K562 (cell line): ENCODE data around the gene PDE8B. TPM values are rescaled to one million over a fixed set of nuclear protein-coding genes. Genes with fewer than 3 reads are reported as not detected.

Source experiments
- ATAC-seq: fragments of 200-7000 bp; cut with Tn5 transposase; 3 replicates; pipeline ENCODE4 v1.9.1; 2020; ENCODE audit warnings: moderate library complexity
- BruUV-seq: library from RNA; stranded (reverse); fragments of 400-500 nt; replicated peaks from 2 replicates; lab custom pipeline; 2021; lab: Mats Ljungman, UMichigan
- CTCF ChIA-PET: fragments of 300-600 bp; formaldehyde crosslinking; extraction: SDS; loops from one replicate; lab custom pipeline; 2021; ENCODE audit warnings: low intra/inter-chr PET ratio; lab: Yijun Ruan, JAX
- POLR2A ChIA-PET: fragments of 300-600, 350-650 bp; sonication (Branson Sonifier 250); formaldehyde crosslinking; extraction: SDS; loops from one replicate; lab custom pipeline; 2021; ENCODE audit warnings: antibody characterized with exemption, inconsistent platforms; lab: Yijun Ruan, JAX
- DNase-seq, 4 experiments: peaks; one replicate each; pipeline versions ENCODE4 v3.0.0 to v3.0.0-alpha.2; 2011 to 2018; ENCODE audit warnings: low spot score in 3 of 4, mixed read lengths in 3 of 4; ENCODE audit errors: extremely low read depth in 1 of 4
- FAIRE-seq: peaks from 2 replicates; lab custom pipeline; 2011; peaks lifted over from hg19 to GRCh38; lab: Jason Lieb, UNC
- H2AFZ ChIP-seq: 2 replicates; pipeline ENCODE4 v1.6.0; 2011; ENCODE audit warnings: low read depth, low read length, control low read depth, inconsistent platforms
- H3K27ac ChIP-seq: fragments of 200-600 bp; 3 replicates; pipeline ENCODE4 v1.8.0; 2011; ENCODE audit warnings: low read depth, mild to moderate bottlenecking, control low read depth, inconsistent platforms, low read length, moderate library complexity, mixed read lengths; ENCODE audit errors: extremely low read depth
- H3K27me3 ChIP-seq, 2 experiments: fragments of 300-600 bp in 1 of 2; 2 replicates in 1 of 2; 3 replicates in 1 of 2; pipeline versions ENCODE4 v1.6.0 to v1.8.0; 2011; ENCODE audit warnings: inconsistent platforms in 2 of 2, low read length in 2 of 2, mild to moderate bottlenecking in 1 of 2, mixed read lengths in 1 of 2, moderate library complexity in 1 of 2; ENCODE audit not compliant: control insufficient read depth in 2 of 2, insufficient read depth in 2 of 2
- H3K36me3 ChIP-seq: fragments of 300-600 bp; 3 replicates; pipeline ENCODE4 v1.8.0; 2011; ENCODE audit warnings: mild to moderate bottlenecking, low read length, inconsistent platforms; ENCODE audit not compliant: control insufficient read depth, insufficient read depth
- H3K4me1 ChIP-seq, 2 experiments: fragments of 200-600 bp in 1 of 2; replicated peaks in 1 of 2; 2 replicates in 1 of 2; 3 replicates in 1 of 2; pipeline versions ENCODE4 v1.5.1 to v1.8.0; 2011; ENCODE audit warnings: inconsistent platforms in 2 of 2, low read length in 2 of 2, mild to moderate bottlenecking in 1 of 2, mixed read lengths in 1 of 2, moderate library complexity in 1 of 2; ENCODE audit not compliant: control insufficient read depth in 2 of 2, insufficient read depth in 2 of 2
- H3K4me2 ChIP-seq: 2 replicates; pipeline ENCODE4 v1.6.1; 2011; ENCODE audit warnings: low read length, control low read depth, inconsistent platforms, mixed read lengths; ENCODE audit not compliant: insufficient read depth
- H3K4me3 ChIP-seq: fragments of 200-600 bp; sonication (generic), shearing (Covaris generic); 2 replicates; pipeline ENCODE4 v1.5.1; 2016; ENCODE audit warnings: control low read depth, inconsistent platforms
- H3K79me2 ChIP-seq: fragments of 200-600 bp; 3 replicates; pipeline ENCODE4 v1.8.0; 2011; ENCODE audit warnings: low read length, inconsistent platforms; ENCODE audit not compliant: control insufficient read depth, insufficient read depth
- H3K9ac ChIP-seq, 2 experiments: 2 replicates each; pipeline versions ENCODE4 v1.6.0 to v1.6.1; 2011; ENCODE audit warnings: low read depth in 2 of 2, low read length in 2 of 2, control low read depth in 1 of 2, inconsistent platforms in 1 of 2, mild to moderate bottlenecking in 1 of 2, mixed read lengths in 1 of 2; ENCODE audit not compliant: insufficient read depth in 1 of 2
- H3K9me1 ChIP-seq: one replicate; pipeline ENCODE4 v1.6.0; 2011; ENCODE audit warnings: inconsistent platforms, mild to moderate bottlenecking, low read length, moderate library complexity; ENCODE audit not compliant: control insufficient read depth, insufficient read depth
- H3K9me3 ChIP-seq: replicated peaks from 2 replicates; pipeline ENCODE4 v1.5.1; 2011; ENCODE audit warnings: low read depth, low read length, inconsistent platforms; ENCODE audit not compliant: control insufficient read depth, insufficient read depth
- H4K20me1 ChIP-seq: replicated peaks from 2 replicates; pipeline ENCODE4 v1.6.1; 2011; ENCODE audit warnings: low read length, inconsistent platforms, mixed read lengths; ENCODE audit not compliant: control insufficient read depth, insufficient read depth
- TSC22D4 ChIP-seq: fragments of 450-650 bp; IDR thresholded peaks from 2 replicates; pipeline ENCODE4 v1.6.1; 2016; ENCODE audit warnings: missing genetic modification characterization, missing biosample characterization, control low read depth
- in situ Hi-C: fragments of 300-500 bp; cut with MboI; formaldehyde crosslinking; loops from 4 replicates; pipeline ENCODE4 v1.15.0; 2018; ENCODE audit warnings: inconsistent platforms, mixed read lengths
- intact Hi-C: fragments of 100-400 bp; cut with micrococcal nuclease; formaldehyde crosslinking; loops from 2 replicates; pipeline ENCODE4 v1.14.2; 2022
- polyA plus RNA-seq, 8 experiments: library from polyadenylated mRNA; depleted of rRNA in 4 of 8; stranded (reverse) in 5 of 8; unstranded in 3 of 8; fragments of >200 nt; fragmentation: Nextera tagmentation in 2 of 8; fragmentation: Illumina TruSeq in 1 of 8; extraction: Ambion mirVana in 2 of 8; extraction: Trizol in 1 of 8; gene quantifications; 2 replicates each; pipeline versions ENCODE4 v1.2.1 to v1.2.3, GENCODE V29; 2011 to 2014; ENCODE audit warnings: inconsistent platforms in 1 of 8, missing spikeins in 1 of 8
- total RNA-seq, 7 experiments: library from RNA; depleted of rRNA in 6 of 7; stranded (reverse); fragments of >200 nt in 6 of 7; fragmentation: Illumina TruSeq in 2 of 7; extraction: Trizol in 2 of 7; gene quantifications; 2 replicates each; pipeline versions ENCODE4 v1.2.1 to v1.2.3, GENCODE V29; 2011 to 2021; ENCODE audit warnings: low replicate concordance in 1 of 7
- TF ChIP-seq, protein P1 (sequence below), 2 experiments: fragments of 450-650 bp in 1 of 2; sonication (generic) in 1 of 2; formaldehyde crosslinking in 1 of 2; IDR thresholded peaks; 2 replicates each; pipeline versions ENCODE4 v1.7.1 to v1.9.0; 2016 to 2022; ENCODE audit warnings: inconsistent platforms in 1 of 2, mild to moderate bottlenecking in 1 of 2, missing genetic modification reagents in 1 of 2

Gene PDE8B
- total and polyA plus RNA-seq, 9 of the 15 experiments (the other 6 are each of a cell fraction or from before 2014, with no cell fraction given), result 0.15 to 0.28 TPM; not detected in 7

DNA sequence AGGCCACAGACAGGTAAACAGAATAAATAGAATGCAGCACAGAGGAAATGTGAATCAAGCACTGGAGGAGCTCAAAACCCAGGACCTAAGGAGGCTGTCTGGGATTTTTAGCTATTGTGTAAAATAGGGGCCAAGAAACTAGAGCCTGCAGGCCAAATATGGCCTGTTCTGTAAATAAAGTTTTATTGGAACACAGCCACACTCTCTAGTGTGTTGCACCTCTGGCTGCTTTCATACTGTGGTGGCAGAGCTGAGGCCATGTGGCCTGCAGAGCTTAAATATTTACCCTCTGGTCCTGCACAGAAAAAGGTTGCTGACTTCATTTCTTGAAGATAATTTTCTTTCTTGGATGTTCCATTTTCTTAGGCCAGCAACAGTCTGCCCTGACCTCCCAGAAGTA, 145.3 kb downstream of the PDE8B start:
- no peak overlapping the region for H3K4me2 ChIP-seq
- no peaks in the 10 kb centered on the region for H3K79me2 ChIP-seq
- no TSS peak for BruUV-seq
- in situ Hi-C loops, result no loop called here
- no peak overlapping the region for H3K4me3 ChIP-seq
- no peak for ATAC-seq
- peaks cover 3% of the 10 kb centered on the region for H3K9me1 ChIP-seq
- H3K27me3 ChIP-seq, result peaks cover 5 to 41% of the 10 kb centered on the region in 2 experiments; a peak in 3 of 5 replicates
- no peaks in the 10 kb centered on the region; a peak in 1 of 5 replicates for H3K4me1 ChIP-seq
- H3K36me3 ChIP-seq, result no peaks in the 10 kb centered on the region
- no peak for DNase-seq
- POLR2A ChIA-PET, result no interaction called here
- no peak for TF ChIP-seq TSC22D4 (tag)
- TF ChIP-seq, protein P1, sequence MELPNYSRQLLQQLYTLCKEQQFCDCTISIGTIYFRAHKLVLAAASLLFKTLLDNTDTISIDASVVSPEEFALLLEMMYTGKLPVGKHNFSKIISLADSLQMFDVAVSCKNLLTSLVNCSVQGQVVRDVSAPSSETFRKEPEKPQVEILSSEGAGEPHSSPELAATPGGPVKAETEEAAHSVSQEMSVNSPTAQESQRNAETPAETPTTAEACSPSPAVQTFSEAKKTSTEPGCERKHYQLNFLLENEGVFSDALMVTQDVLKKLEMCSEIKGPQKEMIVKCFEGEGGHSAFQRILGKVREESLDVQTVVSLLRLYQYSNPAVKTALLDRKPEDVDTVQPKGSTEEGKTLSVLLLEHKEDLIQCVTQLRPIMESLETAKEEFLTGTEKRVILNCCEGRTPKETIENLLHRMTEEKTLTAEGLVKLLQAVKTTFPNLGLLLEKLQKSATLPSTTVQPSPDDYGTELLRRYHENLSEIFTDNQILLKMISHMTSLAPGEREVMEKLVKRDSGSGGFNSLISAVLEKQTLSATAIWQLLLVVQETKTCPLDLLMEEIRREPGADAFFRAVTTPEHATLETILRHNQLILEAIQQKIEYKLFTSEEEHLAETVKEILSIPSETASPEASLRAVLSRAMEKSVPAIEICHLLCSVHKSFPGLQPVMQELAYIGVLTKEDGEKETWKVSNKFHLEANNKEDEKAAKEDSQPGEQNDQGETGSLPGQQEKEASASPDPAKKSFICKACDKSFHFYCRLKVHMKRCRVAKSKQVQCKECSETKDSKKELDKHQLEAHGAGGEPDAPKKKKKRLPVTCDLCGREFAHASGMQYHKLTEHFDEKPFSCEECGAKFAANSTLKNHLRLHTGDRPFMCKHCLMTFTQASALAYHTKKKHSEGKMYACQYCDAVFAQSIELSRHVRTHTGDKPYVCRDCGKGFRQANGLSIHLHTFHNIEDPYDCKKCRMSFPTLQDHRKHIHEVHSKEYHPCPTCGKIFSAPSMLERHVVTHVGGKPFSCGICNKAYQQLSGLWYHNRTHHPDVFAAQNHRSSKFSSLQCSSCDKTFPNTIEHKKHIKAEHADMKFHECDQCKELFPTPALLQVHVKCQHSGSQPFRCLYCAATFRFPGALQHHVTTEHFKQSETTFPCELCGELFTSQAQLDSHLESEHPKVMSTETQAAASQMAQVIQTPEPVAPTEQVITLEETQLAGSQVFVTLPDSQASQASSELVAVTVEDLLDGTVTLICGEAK (IDR thresholded peaks at IDR 0.05), result peak; percentile 81
- TF ChIP-seq, protein P1 (CRISPR knock-in tag; IDR thresholded peaks at IDR 0.05), result no peak
- CTCF ChIA-PET, result no interaction called here
- no peaks in the 10 kb centered on the region for H4K20me1 ChIP-seq
- intact Hi-C loops, result no loop called here
- no peaks in the 10 kb centered on the region for H3K9me3 ChIP-seq
- H3K9ac ChIP-seq, result no peak overlapping the region
- no peak overlapping the region for H2AFZ ChIP-seq
- H3K27ac ChIP-seq, result no peak overlapping the region
- FAIRE-seq, result no peak
